ENCODE data around the gene RFPL2.
"Not testable (repeated sequence)": the region's sequence is repeated elsewhere in the genome, so short reads cannot be mapped to it uniquely, and the experiment has no call there.

The RFPL2 gene

DNA sequence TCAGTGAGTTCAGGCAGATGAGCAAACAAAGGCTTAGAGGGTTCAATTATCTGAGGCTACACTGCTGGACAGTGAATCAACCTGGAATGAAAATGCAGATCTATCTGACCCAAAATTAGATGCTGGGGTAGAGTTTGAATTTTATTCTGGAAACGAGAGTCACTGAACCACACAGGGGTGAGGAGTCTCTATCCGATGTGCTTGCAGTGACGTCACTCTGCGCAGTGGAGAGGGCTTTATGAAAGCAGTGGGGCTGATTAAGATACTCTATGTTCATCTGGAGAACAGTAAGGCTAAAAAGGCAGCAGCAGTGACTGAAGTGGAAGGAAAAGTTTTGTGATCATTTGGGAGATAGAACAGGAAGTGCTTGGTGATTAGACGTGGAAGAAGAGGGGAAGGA lies 44.5 kb downstream of the RFPL2 start:
- not testable (repeated sequence) for DNase-seq

DNA sequence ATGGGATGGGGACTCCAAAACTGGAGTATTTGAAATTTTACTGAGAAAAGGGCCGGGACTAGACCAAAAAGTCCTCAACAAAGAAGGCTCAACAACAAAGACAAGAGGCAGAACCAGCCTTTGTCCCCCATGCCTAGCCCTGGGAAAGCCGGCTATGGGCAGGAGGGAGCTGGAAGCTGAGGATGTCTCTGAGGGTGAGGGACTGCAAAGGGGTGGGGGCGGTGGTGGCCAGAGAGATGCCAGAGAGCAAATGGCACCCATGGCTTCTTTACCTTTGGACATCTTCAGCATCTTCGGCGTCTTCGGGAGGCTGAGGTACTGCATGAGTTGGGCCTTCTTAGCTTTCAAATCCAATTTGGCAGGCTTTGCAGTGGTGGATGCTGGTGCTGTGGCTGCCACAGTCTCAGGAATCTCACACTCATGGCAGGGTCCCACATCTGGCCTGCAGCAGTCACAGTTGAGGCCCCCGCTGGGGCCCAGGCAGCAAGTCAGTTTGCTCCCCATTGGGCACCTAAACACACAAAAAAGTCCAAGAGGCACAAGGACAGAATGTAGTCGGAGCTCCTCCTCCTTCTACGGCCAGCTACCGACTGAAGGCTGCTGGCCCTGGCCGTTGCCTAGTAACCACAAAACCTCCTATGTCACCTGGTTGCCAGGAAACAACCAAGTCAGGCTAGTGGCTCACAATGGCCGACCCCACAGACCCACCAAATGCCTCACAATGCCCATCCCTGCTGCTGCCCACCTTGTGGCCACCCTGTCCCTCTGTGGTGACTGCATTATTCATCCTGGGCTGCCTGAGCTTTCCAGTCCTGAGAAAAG lies 46.0 kb downstream of the RFPL2 start, which contains the start of gene C22orf42:
TSS of gene C22orf42 (minus strand) at position 592 of the 822 bp plus-strand sequence. CDS start at position 504, 88 bp downstream.
- no peak for DNase-seq

DNA sequence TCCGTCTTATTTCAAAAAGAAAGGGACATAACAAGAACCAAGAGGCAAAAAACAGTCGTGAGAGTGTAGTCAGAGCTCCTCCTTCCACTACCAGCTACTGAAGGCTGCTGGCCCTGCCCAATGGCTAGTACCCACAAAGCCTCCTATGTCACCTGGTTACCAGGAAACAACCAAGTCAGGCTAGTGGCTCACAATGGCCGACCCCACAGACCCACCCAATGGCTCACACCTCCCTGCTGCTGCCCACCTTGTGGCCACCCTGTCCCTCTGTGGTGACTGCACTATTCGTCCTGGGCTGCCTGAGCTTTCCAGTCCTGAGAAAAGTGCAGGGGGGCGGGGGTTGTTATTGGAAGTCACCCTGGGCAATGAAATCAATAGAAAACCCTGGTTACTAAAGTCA lies 47.2 kb downstream of the RFPL2 start:
- DNase-seq = not testable (repeated sequence)

DNA sequence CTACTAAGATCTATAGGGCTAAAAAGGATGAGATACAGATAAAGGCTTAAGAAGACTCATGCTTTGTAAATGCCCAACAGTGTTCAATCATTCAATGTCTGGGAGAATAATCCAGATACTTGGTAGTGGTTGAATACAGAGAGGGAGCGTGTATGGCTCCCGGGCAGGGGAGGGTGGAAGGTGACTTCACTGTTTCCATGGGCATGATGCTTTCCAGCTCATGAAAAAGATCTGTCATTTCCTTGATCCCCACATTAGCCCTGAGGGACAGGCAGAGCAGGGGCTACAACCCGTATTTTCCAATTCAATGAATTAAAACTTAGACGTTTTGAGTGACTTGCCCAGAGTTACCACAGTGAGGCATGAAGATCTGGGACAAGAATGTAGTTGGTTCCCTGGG lies 50.1 kb downstream of the RFPL2 start:
- not testable (repeated sequence) for DNase-seq

DNA sequence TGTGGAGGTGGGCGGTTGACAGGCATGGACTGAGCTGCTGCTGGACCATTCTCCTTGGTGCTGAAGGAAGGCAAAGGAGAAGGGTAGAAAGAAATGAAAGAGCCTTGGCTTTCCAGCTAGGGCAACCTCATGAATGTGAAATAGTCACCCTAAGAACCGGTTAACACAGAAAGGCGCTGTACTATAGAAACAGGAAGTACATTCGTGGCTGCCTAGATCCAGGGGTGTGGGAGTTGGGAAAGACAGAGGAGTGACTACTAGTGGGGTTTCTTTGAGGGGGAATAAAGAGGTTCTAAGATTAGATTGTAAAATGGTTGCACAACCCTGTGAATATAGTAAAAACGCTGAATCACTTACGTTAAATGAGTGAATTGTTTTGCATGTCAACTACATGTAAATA lies 53.2 kb downstream of the RFPL2 start:
- not testable (repeated sequence) for DNase-seq

DNA sequence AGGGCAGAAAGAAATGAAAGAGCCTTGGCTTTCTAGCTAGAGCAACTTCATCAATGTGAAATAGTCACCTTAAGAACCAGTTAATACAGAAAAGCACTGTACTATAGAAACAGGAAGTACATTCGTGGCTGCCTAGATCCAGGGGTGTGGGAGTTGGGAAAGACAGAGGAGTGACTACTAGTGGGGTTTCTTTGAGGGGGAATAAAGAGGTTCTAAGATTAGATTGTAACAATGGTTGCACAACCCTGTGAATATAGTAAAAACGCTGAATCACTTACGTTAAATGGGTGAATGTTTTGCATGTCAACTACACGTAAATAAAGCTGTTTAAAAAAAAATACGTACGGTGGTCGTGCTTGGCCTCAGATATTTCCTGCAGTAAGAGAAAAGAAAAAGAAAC lies 54.2 kb downstream of the RFPL2 start:
- not testable (repeated sequence) for DNase-seq

DNA sequence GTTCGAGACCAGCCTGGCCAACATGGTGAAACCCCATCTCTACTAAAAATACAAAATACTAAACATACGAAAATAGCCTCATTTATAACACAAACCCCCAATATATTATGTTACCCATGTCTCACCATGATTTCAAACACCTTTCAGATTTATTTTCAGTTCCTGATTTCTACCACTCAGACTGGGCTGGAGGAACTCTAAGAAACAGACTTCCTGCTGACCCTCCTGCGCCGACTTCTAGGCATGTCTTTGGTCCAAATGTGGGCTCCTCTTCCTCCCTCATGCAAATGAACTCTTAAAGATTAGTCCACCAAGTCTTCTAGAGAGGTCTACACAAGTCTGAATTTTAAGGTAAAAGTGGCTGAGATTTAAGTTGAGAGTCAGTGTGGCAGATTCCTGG lies 56.5 kb downstream of the RFPL2 start:
- DNase-seq = not testable (repeated sequence)

DNA sequence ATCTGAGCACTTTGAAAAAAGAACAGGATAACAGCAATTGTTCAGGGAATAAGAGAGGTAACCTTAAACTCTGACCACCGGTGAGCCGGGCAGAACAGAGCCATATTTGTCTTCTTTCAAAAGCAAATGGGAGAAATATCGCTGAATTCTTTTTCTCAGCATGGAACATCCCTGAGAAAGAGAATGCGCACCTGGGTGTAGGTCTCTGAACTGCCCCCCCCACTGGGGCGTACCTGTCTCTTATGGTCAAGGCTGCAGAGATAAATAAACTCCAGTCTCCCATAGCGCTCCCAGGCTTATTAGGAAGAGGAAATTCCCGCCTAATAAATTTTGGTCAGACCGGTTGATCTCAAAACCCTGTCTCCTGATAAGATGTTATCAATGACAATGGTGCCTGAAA lies 57.7 kb downstream of the RFPL2 start:
- not testable (repeated sequence) for DNase-seq

DNA sequence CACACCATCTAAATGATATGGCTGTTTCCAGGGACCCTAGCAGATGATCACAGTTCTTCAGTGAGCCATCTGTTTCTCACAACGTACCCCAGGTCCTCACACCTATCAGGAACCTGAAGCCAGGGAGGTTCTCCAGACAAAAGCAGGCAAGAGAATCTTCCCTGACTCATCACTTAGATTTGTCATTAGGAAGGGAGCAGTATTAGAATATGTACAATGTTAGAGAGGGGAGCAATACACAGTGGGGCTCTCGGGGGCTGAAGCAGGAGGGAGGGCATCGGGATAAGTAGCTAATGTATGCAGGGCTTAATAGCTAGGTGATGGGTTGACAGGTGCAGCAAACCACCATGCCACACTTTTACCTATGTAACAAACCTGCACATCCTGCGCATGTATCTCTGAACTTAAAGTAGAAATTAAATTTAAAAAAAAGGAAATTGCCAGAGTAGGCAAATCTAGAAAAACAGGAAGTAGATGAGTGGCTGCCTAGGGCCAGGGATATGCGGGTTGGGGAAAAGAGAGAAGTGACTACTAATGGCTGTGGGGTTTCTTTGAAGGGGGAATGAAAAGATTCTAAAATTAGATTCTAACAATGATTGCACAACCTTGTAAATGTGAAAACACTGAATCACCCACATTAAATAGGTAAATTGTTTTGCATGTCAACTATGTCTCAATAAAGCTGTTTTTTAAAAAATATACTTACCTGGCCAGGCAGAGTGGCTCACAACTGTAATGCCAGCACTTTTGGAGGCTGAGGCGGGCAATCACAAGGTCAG lies 60.2 kb downstream of the RFPL2 start:
- no peak for DNase-seq

DNA sequence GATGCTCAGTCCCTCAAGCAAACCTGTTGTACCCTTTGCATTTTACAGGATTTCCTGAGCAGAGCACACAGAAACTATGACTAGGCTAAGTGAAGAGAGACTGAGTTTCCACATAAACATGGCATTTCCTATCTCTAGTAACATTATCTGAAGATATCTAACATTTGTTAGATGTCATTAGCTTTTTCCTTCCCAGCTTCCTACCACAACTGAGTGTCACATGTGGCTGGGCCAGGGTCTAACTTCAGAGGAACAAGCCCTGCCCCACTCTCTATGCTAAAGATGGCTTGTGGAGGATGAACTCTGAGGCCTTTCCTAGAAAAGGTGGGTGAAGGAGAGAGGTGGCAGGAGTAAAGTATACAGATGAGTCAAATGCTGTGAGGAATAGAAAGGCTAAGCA lies 62.3 kb downstream of the RFPL2 start:
- DNase-seq = no peak

DNA sequence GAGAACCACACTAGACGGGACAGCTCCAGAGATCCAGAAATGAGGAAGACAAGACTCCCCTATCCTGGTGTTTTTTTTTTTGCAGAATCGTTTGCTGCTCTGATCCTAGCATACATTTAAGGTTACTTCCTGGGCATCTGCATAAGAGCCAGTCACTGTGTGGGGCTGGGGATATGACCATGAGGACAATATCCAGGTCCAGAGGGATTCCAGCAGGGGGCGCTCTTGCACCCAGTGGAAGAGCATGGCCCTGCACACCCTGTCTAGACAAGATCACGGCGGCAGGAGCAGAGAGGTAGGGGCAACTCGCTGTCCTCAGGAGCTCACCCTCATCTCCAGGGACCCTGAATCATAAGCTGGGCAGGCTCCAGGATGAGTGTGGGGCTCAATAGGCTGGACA lies 64.2 kb downstream of the RFPL2 start:
- DNase-seq = not testable (repeated sequence)
